HEK293 (cell line): Measurements from ENCODE around the gene CDH23.

Experiments
- CTCF ChIA-PET: fragments of 350-600 bp; formaldehyde crosslinking; extraction: SDS; loops from one replicate; lab custom pipeline; 2021; ENCODE audit warnings: antibody characterized with exemption; lab: Yijun Ruan, JAX
- POLR2A ChIA-PET: fragments of 300-600 bp; formaldehyde crosslinking; extraction: SDS; loops from one replicate; lab custom pipeline; 2020; ENCODE audit warnings: antibody characterized with exemption, inconsistent platforms; lab: Yijun Ruan, JAX
- H3K27ac ChIP-seq: fragments of 200-500 bp; sonication (Bioruptor generic); 2 replicates; pipeline ENCODE4 v1.5.1; 2014; ENCODE audit warnings: low read depth, low read length, control low read depth, inconsistent platforms; ENCODE audit errors: extremely low read depth
- H3K36me3 ChIP-seq, 2 experiments: fragments of 200-500 bp in 1 of 2; sonication (Bioruptor generic) in 1 of 2; 1 replicate in 1 of 2; 2 replicates in 1 of 2; pipeline ENCODE4 v1.5.1; 2014 to 2017; ENCODE audit warnings: inconsistent platforms in 2 of 2, low read length in 2 of 2; ENCODE audit not compliant: control insufficient read depth in 2 of 2, insufficient read depth in 1 of 2
- H3K4me1 ChIP-seq: fragments of 200-500 bp; sonication (Bioruptor generic); 2 replicates; pipeline ENCODE4 v1.5.1; 2014; ENCODE audit warnings: mild to moderate bottlenecking, low read length, inconsistent platforms; ENCODE audit not compliant: control insufficient read depth, insufficient read depth
- H3K4me3 ChIP-seq: 2 replicates; pipeline ENCODE4 v1.5.1; 2011; ENCODE audit warnings: low read depth, mild to moderate bottlenecking, control low read depth, low read length, moderate library complexity
- H3K9me3 ChIP-seq: fragments of 200-500 bp; sonication (Bioruptor generic); 2 replicates; pipeline ENCODE4 v1.5.1; 2014; ENCODE audit warnings: low read depth, low read length, inconsistent platforms; ENCODE audit not compliant: control insufficient read depth, insufficient read depth
- GLIS1 ChIP-seq: fragments of 450-650 bp; formaldehyde crosslinking; IDR thresholded peaks from 2 replicates; pipeline ENCODE4 v1.5.1; 2016; ENCODE audit warnings: missing biosample characterization, missing genetic modification characterization
- GLIS2 ChIP-seq: fragments of 450-650 bp; formaldehyde crosslinking; IDR thresholded peaks from 2 replicates; pipeline ENCODE4 v1.5.1; 2016; ENCODE audit warnings: missing biosample characterization, missing genetic modification characterization
- KLF1 ChIP-seq: fragments of 450-650 bp; formaldehyde crosslinking; IDR thresholded peaks from 2 replicates; pipeline ENCODE4 v1.5.1; 2016; ENCODE audit warnings: missing biosample characterization, missing genetic modification characterization
- MEIS1 ChIP-seq: sonication (generic); formaldehyde crosslinking; IDR thresholded peaks from 2 replicates; pipeline ENCODE4 v1.8.1; 2022; ENCODE audit warnings: missing genetic modification reagents, mild to moderate bottlenecking, borderline replicate concordance
- SALL2 ChIP-seq: fragments of 450-650 bp; formaldehyde crosslinking; IDR thresholded peaks from 2 replicates; pipeline ENCODE4 v1.5.0; 2017; ENCODE audit warnings: missing biosample characterization, mild to moderate bottlenecking, missing genetic modification characterization, borderline replicate concordance
- SP3 ChIP-seq: fragments of 450-650 bp; formaldehyde crosslinking; IDR thresholded peaks from 2 replicates; pipeline ENCODE4 v1.5.1; 2016; ENCODE audit warnings: missing biosample characterization, missing genetic modification characterization
- SP7 ChIP-seq: fragments of 450-650 bp; formaldehyde crosslinking; IDR thresholded peaks from 2 replicates; pipeline ENCODE4 v1.5.1; 2016; ENCODE audit warnings: missing biosample characterization, missing genetic modification characterization
- WT1 ChIP-seq: fragments of 450-650 bp; formaldehyde crosslinking; IDR thresholded peaks from 2 replicates; pipeline ENCODE4 v1.5.1; 2016; ENCODE audit warnings: missing biosample characterization, missing genetic modification characterization
- ZBTB21 ChIP-seq: fragments of 450-650 bp; formaldehyde crosslinking; IDR thresholded peaks from 2 replicates; pipeline ENCODE4 v1.5.1; 2017; ENCODE audit warnings: missing biosample characterization, missing genetic modification characterization
- ZFP3 ChIP-seq: fragments of 450-650 bp; formaldehyde crosslinking; IDR thresholded peaks from 2 replicates; pipeline ENCODE4 v1.5.1; 2016; ENCODE audit warnings: low read depth, missing biosample characterization, missing genetic modification characterization
- ZFP69B ChIP-seq: fragments of 450-650 bp; formaldehyde crosslinking; IDR thresholded peaks from 2 replicates; pipeline ENCODE4 v1.5.1; 2016; ENCODE audit warnings: missing biosample characterization, missing genetic modification characterization
- ZNF10 ChIP-seq: fragments of 450-650 bp; formaldehyde crosslinking; IDR thresholded peaks from 2 replicates; pipeline ENCODE4 v1.5.1; 2017; ENCODE audit warnings: missing biosample characterization, missing genetic modification characterization
- ZNF133 ChIP-seq: fragments of 450-650 bp; formaldehyde crosslinking; IDR thresholded peaks from 2 replicates; pipeline ENCODE4 v1.5.1; 2016; ENCODE audit warnings: missing biosample characterization, missing genetic modification characterization
- ZNF16 ChIP-seq: fragments of 450-650 bp; formaldehyde crosslinking; IDR thresholded peaks from 2 replicates; pipeline ENCODE4 v1.5.1; 2016; ENCODE audit warnings: low read depth, missing biosample characterization, missing genetic modification characterization
- ZNF169 ChIP-seq: fragments of 450-650 bp; formaldehyde crosslinking; IDR thresholded peaks from 2 replicates; pipeline ENCODE4 v1.5.1; 2016; ENCODE audit warnings: missing biosample characterization, missing genetic modification characterization
- ZNF311 ChIP-seq: fragments of 450-650 bp; formaldehyde crosslinking; IDR thresholded peaks from 2 replicates; pipeline ENCODE4 v1.5.1; 2017; ENCODE audit warnings: missing biosample characterization, missing genetic modification characterization, borderline replicate concordance
- ZNF350 ChIP-seq: fragments of 450-650 bp; formaldehyde crosslinking; IDR thresholded peaks from 2 replicates; pipeline ENCODE4 v1.5.0; 2017; ENCODE audit warnings: missing biosample characterization, mild to moderate bottlenecking, missing genetic modification characterization
- ZNF510 ChIP-seq: fragments of 450-650 bp; formaldehyde crosslinking; IDR thresholded peaks from 2 replicates; pipeline ENCODE4 v1.5.1; 2018; ENCODE audit warnings: mild to moderate bottlenecking, missing genetic modification characterization, missing biosample characterization; ENCODE audit not compliant: insufficient replicate concordance
- ZNF529 ChIP-seq: fragments of 450-650 bp; formaldehyde crosslinking; IDR thresholded peaks from 2 replicates; pipeline ENCODE4 v1.5.1; 2017; ENCODE audit warnings: missing genetic modification characterization, missing biosample characterization; ENCODE audit not compliant: insufficient replicate concordance
- ZNF600 ChIP-seq: fragments of 450-650 bp; formaldehyde crosslinking; IDR thresholded peaks from 2 replicates; pipeline ENCODE4 v1.5.1; 2016; ENCODE audit warnings: missing biosample characterization, missing genetic modification characterization
- ZNF621 ChIP-seq: fragments of 450-650 bp; formaldehyde crosslinking; IDR thresholded peaks from 2 replicates; pipeline ENCODE4 v1.5.1; 2017; ENCODE audit warnings: missing biosample characterization, missing genetic modification characterization
- ZNF843 ChIP-seq: fragments of 450-650 bp; formaldehyde crosslinking; IDR thresholded peaks from 2 replicates; pipeline ENCODE4 v1.5.1; 2016; ENCODE audit warnings: missing biosample characterization, missing genetic modification characterization
- TF ChIP-seq, protein P1 (sequence below): fragments of 450-650 bp; formaldehyde crosslinking; IDR thresholded peaks from 2 replicates; pipeline ENCODE4 v1.5.1; 2016; ENCODE audit warnings: missing biosample characterization, missing genetic modification characterization, borderline replicate concordance
- TF ChIP-seq, protein P2 (sequence below): fragments of 450-650 bp; formaldehyde crosslinking; IDR thresholded peaks from 2 replicates; pipeline ENCODE4 v1.5.1; 2016; ENCODE audit warnings: missing biosample characterization, missing genetic modification characterization
- TF ChIP-seq, protein P3 (sequence below): fragments of 450-650 bp; formaldehyde crosslinking; IDR thresholded peaks from 2 replicates; pipeline ENCODE4 v1.5.1; 2016; ENCODE audit warnings: missing biosample characterization, missing genetic modification characterization, low read depth
- TF ChIP-seq, protein P4 (sequence below): fragments of 450-650 bp; formaldehyde crosslinking; IDR thresholded peaks from 2 replicates; pipeline ENCODE4 v1.5.1; 2016; ENCODE audit warnings: missing biosample characterization, missing genetic modification characterization

CDH23 gene

DNA sequence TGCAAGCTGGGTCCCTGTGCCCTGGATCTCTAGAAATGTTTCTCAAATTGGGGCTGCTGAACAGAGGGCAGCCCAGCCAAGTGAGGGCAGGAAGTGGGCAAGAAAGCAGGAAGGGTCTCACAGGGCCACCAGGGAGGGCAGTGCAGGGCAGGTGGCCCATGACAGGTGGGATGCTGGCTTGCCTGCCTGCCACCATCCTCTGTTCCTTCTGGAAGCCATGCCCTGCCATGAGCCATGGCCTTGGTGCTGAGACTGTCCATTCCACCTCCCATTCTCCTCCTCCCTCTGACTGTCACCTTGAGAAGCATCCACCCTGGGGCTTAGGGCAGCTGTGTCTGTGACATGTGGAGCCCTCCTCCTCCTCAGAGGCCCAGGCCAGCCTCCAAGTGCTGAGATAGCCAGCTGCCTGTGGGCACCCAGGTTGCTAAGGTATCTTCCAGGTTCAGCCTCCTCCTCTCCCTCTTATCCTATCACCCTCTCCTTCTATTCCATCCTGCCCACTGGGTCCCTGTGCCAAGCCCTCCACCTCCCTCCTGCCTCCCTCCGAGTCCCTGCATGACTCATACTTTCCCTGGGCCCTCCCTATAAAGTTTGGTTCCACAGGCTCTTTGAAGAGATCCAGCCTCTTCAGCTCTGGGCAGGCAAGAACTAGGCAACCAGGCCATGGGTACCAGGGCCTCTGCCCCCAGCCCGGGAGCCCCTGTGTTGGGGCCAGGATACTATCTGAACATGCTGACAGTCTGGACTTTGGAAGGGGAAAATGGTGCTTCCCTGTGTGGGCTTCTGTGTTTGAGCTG lies 375.3 kb downstream of the CDH23 start (continued):
- 0 out of 2 replicates have a peak, but pooled peaks have one; percentile 43 for TF ChIP-seq SP7
- TF ChIP-seq KLF1 (tag by site-specific recombination), result peak; percentile 51
- TF ChIP-seq ZFP3 (tag by site-specific recombination), result no peak
- TF ChIP-seq GLIS2 (tag by site-specific recombination), result peak; percentile 50; the same call in 1 of the 2 replicates
- TF ChIP-seq WT1 (tag by site-specific recombination), result peak; percentile 77
- peak; percentile 78 for TF ChIP-seq ZNF600 (tag by site-specific recombination)
- TF ChIP-seq ZFP69B, result peak; percentile 98
- 0 out of 2 replicates have a peak, but pooled peaks have one; percentile 13 for TF ChIP-seq ZBTB21
- TF ChIP-seq ZNF350 (tag by site-specific recombination), result no peak
- TF ChIP-seq GLIS1 (tag by site-specific recombination), result peak; percentile 80

DNA sequence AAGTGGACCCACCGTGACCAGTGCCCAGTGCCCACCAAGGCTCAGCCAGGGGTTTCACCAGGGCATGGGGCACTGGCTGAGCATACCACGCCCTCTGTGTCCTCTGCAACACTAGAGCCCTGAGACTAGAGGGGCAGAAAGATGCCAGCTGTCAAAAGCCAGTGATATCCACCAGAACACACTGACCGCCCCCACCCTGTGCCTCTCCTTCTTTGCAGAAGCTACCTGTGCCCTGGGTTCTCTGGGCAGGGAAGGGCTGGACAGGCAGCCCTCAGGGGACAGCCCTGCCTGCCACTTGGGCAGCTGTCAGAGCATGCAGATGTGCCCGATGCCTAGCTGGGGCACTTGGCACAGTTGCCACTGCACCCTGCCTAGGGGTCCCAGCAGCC lies 376.1 kb downstream of the CDH23 start:
- no peak overlapping the region for H3K27ac ChIP-seq
- CTCF ChIA-PET, result interaction anchor here (0.5 to 2.7 kb wide), 22 partner anchors 9 to 1197 kb away, joined by 3 to 17 read pairs (median 5); partner anchors contain the start of gene ASCC1
- TF ChIP-seq ZNF10 (tag by site-specific recombination) (no peak), SALL2 (tag by site-specific recombination) (no peak), MEIS1 (no peak), ZNF843 (tag by site-specific recombination) (no peak), ZFP69B (no peak), ZNF133 (tag by site-specific recombination) (no peak), ZNF510 (tag by site-specific recombination) (no peak), ZNF621 (tag by site-specific recombination) (no peak), ZNF169 (tag by site-specific recombination) (no peak), ZNF16 (tag by site-specific recombination) (no peak), ZNF311 (no peak), SP3 (tag by site-specific recombination) (no peak), ZBTB21 (no peak), ZNF529 (tag by site-specific recombination) (no peak)
- TF ChIP-seq, protein P1, sequence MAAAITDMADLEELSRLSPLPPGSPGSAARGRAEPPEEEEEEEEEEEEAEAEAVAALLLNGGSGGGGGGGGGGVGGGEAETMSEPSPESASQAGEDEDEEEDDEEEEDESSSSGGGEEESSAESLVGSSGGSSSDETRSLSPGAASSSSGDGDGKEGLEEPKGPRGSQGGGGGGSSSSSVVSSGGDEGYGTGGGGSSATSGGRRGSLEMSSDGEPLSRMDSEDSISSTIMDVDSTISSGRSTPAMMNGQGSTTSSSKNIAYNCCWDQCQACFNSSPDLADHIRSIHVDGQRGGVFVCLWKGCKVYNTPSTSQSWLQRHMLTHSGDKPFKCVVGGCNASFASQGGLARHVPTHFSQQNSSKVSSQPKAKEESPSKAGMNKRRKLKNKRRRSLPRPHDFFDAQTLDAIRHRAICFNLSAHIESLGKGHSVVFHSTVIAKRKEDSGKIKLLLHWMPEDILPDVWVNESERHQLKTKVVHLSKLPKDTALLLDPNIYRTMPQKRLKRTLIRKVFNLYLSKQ (tag by site-specific recombination), result no peak
- TF ChIP-seq, protein P2, sequence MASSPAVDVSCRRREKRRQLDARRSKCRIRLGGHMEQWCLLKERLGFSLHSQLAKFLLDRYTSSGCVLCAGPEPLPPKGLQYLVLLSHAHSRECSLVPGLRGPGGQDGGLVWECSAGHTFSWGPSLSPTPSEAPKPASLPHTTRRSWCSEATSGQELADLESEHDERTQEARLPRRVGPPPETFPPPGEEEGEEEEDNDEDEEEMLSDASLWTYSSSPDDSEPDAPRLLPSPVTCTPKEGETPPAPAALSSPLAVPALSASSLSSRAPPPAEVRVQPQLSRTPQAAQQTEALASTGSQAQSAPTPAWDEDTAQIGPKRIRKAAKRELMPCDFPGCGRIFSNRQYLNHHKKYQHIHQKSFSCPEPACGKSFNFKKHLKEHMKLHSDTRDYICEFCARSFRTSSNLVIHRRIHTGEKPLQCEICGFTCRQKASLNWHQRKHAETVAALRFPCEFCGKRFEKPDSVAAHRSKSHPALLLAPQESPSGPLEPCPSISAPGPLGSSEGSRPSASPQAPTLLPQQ (tag by site-specific recombination), result no peak
- TF ChIP-seq, protein P3, sequence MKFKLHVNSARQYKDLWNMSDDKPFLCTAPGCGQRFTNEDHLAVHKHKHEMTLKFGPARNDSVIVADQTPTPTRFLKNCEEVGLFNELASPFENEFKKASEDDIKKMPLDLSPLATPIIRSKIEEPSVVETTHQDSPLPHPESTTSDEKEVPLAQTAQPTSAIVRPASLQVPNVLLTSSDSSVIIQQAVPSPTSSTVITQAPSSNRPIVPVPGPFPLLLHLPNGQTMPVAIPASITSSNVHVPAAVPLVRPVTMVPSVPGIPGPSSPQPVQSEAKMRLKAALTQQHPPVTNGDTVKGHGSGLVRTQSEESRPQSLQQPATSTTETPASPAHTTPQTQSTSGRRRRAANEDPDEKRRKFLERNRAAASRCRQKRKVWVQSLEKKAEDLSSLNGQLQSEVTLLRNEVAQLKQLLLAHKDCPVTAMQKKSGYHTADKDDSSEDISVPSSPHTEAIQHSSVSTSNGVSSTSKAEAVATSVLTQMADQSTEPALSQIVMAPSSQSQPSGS (tag by site-specific recombination), result no peak
- TF ChIP-seq, protein P4, sequence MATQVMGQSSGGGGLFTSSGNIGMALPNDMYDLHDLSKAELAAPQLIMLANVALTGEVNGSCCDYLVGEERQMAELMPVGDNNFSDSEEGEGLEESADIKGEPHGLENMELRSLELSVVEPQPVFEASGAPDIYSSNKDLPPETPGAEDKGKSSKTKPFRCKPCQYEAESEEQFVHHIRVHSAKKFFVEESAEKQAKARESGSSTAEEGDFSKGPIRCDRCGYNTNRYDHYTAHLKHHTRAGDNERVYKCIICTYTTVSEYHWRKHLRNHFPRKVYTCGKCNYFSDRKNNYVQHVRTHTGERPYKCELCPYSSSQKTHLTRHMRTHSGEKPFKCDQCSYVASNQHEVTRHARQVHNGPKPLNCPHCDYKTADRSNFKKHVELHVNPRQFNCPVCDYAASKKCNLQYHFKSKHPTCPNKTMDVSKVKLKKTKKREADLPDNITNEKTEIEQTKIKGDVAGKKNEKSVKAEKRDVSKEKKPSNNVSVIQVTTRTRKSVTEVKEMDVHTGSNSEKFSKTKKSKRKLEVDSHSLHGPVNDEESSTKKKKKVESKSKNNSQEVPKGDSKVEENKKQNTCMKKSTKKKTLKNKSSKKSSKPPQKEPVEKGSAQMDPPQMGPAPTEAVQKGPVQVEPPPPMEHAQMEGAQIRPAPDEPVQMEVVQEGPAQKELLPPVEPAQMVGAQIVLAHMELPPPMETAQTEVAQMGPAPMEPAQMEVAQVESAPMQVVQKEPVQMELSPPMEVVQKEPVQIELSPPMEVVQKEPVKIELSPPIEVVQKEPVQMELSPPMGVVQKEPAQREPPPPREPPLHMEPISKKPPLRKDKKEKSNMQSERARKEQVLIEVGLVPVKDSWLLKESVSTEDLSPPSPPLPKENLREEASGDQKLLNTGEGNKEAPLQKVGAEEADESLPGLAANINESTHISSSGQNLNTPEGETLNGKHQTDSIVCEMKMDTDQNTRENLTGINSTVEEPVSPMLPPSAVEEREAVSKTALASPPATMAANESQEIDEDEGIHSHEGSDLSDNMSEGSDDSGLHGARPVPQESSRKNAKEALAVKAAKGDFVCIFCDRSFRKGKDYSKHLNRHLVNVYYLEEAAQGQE (tag by site-specific recombination), result no peak
- POLR2A ChIA-PET, result interaction anchor here (1.2 to 1.3 kb wide), 2 partner anchors 10 to 33 kb away, joined by 3 to 4 read pairs; no protein-coding TSS in a partner anchor
- no peaks in the 10 kb centered on the region; the same call in 1 of the 2 replicates for H3K4me1 ChIP-seq
- H3K9me3 ChIP-seq, result no peaks in the 10 kb centered on the region
- no peaks in the 10 kb centered on the region for H3K36me3 ChIP-seq
- H3K4me3 ChIP-seq, result peak overlapping the region; percentile 39
